GM23248 (cell line): Measurements from ENCODE around the gene RIMS1. TPM values are rescaled to one million over a fixed set of nuclear protein-coding genes. Genes with fewer than 3 reads are reported as not detected.
A peak's percentile ranks its signal among the peaks of the same experiment; 100 is the strongest.

Source experiments
- DNase-seq: peaks from one replicate; pipeline ENCODE4 v3.0.0-alpha.2; 2015
- H2AFZ ChIP-seq: fragments of 200-600 bp; sonication (generic); 2 replicates; pipeline ENCODE4 v1.6.1; 2016; ENCODE audit warnings: antibody characterized with exemption
- H3F3A ChIP-seq: fragments of 200-600 bp; sonication (generic); 2 replicates; pipeline ENCODE4 v1.6.1; 2016; ENCODE audit warnings: mild to moderate bottlenecking, antibody characterized with exemption, mixed run types; ENCODE audit not compliant: insufficient read depth
- H3K27ac ChIP-seq: fragments of 200-600 bp; sonication (generic); 2 replicates; pipeline ENCODE4 v1.5.1; 2016; ENCODE audit warnings: mild to moderate bottlenecking
- H3K27me3 ChIP-seq: fragments of 200-600 bp; sonication (generic); replicated peaks from 2 replicates; pipeline ENCODE4 v1.6.1; 2016; ENCODE audit warnings: mild to moderate bottlenecking; ENCODE audit not compliant: insufficient read depth
- H3K36me3 ChIP-seq: fragments of 200-600 bp; sonication (generic); 2 replicates; pipeline ENCODE4 v1.6.1; 2016; ENCODE audit warnings: low read depth, mild to moderate bottlenecking
- H3K4me1 ChIP-seq: fragments of 200-600 bp; sonication (generic); 2 replicates; pipeline ENCODE4 v1.6.1; 2016; ENCODE audit warnings: mild to moderate bottlenecking; ENCODE audit not compliant: insufficient read depth
- H3K4me2 ChIP-seq: fragments of 200-600 bp; sonication (generic); one replicate; pipeline ENCODE4 v1.6.1; 2016; ENCODE audit warnings: mild to moderate bottlenecking; ENCODE audit not compliant: unreplicated experiment
- H3K4me3 ChIP-seq: fragments of 200-600 bp; sonication (generic); 2 replicates; pipeline ENCODE4 v1.5.1; 2016; ENCODE audit warnings: mild to moderate bottlenecking
- H3K79me2 ChIP-seq: fragments of 200-600 bp; sonication (generic); 2 replicates; pipeline ENCODE4 v1.6.1; 2016; ENCODE audit warnings: mild to moderate bottlenecking; ENCODE audit not compliant: insufficient read depth
- H3K9ac ChIP-seq: fragments of 200-600 bp; sonication (generic); 2 replicates; pipeline ENCODE4 v1.6.1; 2016; ENCODE audit warnings: mild to moderate bottlenecking
- H3K9me2 ChIP-seq: fragments of 200-600 bp; sonication (generic); 2 replicates; pipeline ENCODE4 v1.6.1; 2016; ENCODE audit warnings: mixed run types, mild to moderate bottlenecking, moderate library complexity; ENCODE audit not compliant: insufficient read depth
- H3K9me3 ChIP-seq: fragments of 200-600 bp; sonication (generic); one replicate; pipeline ENCODE4 v1.6.1; 2017; ENCODE audit warnings: low read depth
- H4K20me1 ChIP-seq: fragments of 200-600 bp; sonication (generic); 2 replicates; pipeline ENCODE4 v1.6.0; 2016; ENCODE audit not compliant: insufficient read depth
- EZH2 ChIP-seq: fragments of 200-600 bp; sonication (generic); IDR thresholded peaks from 2 replicates; pipeline ENCODE4 v1.6.1; 2018; ENCODE audit warnings: antibody characterized with exemption, mild to moderate bottlenecking; ENCODE audit not compliant: insufficient read depth, poor library complexity, severe bottlenecking
- EZH2phosphoT487 ChIP-seq: fragments of 200-600 bp; sonication (generic); IDR thresholded peaks from 2 replicates; pipeline ENCODE4 v1.6.1; 2018; ENCODE audit warnings: antibody characterized with exemption, moderate library complexity, mild to moderate bottlenecking, low read depth; ENCODE audit not compliant: insufficient read depth
- WGBS, 2 experiments: methylation state at CpG; one replicate each; pipeline ENCODE4 v1.1.6; 2015 to 2017; ENCODE audit warnings: low lambda C conversion rate in 2 of 2, low coverage in 1 of 2; ENCODE audit errors: missing lambda C conversion rate in 2 of 2; 5-methylcytosine and 5-hydroxymethylcytosine counted together
- in situ Hi-C: fragments of 300-500 bp; cut with MboI; formaldehyde crosslinking; loops from 2 replicates; pipeline ENCODE4 v1.15.0; 2020
- polyA plus RNA-seq: library from polyadenylated mRNA; unstranded; fragments of >200 nt; fragmentation: Nextera tagmentation; extraction: Ambion mirVana; gene quantifications from 2 replicates; pipeline ENCODE4 v1.2.1, GENCODE V29; 2016
- total RNA-seq: library from RNA; depleted of rRNA; stranded (reverse); fragments of >200 nt; shearing (Covaris generic); gene quantifications from 2 replicates; pipeline ENCODE4 v1.2.3, GENCODE V29; 2014

RIMS1 gene
- total and polyA plus RNA-seq, 2 experiments from 2014 or later, result 1.8 to 10.6 TPM

DNA sequence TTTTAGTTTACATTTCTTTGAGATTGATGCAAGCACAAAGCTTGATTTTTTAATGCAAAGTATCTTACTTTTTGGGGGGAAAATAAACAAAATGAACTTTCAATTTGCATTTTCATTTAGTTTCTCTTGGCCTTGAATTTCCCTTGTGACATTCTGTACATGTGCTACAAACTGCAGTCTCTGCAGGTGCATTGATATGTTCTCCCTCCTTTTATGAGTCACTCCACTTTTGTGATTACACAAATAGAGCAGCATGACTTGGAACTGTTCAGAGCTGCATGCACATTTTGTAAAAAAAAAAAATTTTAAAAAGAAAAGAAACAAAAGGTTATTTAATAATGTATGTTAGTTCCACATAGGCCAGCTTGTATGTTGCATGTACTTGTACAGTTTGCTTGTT lies 515.5 kb downstream of the RIMS1 start:
- Histone ChIP-seq H3K9me3 (no peaks in the 10 kb centered on the region), H3K36me3 (no peaks in the 10 kb centered on the region), H3K79me2 (no peaks in the 10 kb centered on the region), H4K20me1 (no peaks in the 10 kb centered on the region), H3K4me2 (no peak overlapping the region), H3K27ac (no peak overlapping the region), H3K9me2 (no peaks in the 10 kb centered on the region), H3K4me3 (no peak overlapping the region), H3K9ac (no peak overlapping the region), H3K4me1 (no peaks in the 10 kb centered on the region), H2AFZ (no peak overlapping the region), H3F3A (no peaks in the 10 kb centered on the region), H3K27me3 (no peaks in the 10 kb centered on the region)
- TF ChIP-seq EZH2, result no peak
- TF ChIP-seq EZH2phosphoT487, result no peak
- in situ Hi-C loops, result no loop called here
- no peak for DNase-seq

DNA sequence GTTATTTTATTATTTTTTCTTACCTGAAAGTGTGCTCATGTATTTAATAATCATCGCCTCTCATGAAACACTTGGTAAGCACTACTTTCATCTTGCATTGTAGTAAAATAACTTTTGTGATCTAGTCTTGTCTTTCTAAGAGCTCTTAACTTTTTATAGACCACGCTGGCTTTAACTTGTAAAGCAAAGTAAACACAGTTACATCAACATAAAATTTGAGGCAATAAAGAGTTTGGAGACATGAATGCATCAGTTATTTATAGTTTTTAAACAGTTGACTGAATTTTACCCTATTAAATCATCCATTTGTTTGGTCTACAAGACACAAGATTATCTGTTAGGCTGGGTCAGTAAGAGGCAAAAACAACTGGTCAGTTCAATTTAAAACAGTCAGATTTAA lies 517.1 kb downstream of the RIMS1 start:
- DNase-seq, result no peak
- Histone ChIP-seq H3K36me3 (no peaks in the 10 kb centered on the region), H3K9ac (no peak overlapping the region), H3K79me2 (no peaks in the 10 kb centered on the region), H3K4me2 (no peak overlapping the region), H3K9me3 (no peaks in the 10 kb centered on the region), H3K9me2 (no peaks in the 10 kb centered on the region), H3F3A (no peaks in the 10 kb centered on the region), H3K4me1 (no peaks in the 10 kb centered on the region), H3K27me3 (no peaks in the 10 kb centered on the region), H3K27ac (no peak overlapping the region), H3K4me3 (no peak overlapping the region), H4K20me1 (no peaks in the 10 kb centered on the region), H2AFZ (no peak overlapping the region)
- TF ChIP-seq EZH2phosphoT487 (no peak), EZH2 (no peak)
- 36 to 43% methylated on average over 2 of the region's 2 CpGs for WGBS, 2 experiments
- in situ Hi-C loops, result no loop called here

DNA sequence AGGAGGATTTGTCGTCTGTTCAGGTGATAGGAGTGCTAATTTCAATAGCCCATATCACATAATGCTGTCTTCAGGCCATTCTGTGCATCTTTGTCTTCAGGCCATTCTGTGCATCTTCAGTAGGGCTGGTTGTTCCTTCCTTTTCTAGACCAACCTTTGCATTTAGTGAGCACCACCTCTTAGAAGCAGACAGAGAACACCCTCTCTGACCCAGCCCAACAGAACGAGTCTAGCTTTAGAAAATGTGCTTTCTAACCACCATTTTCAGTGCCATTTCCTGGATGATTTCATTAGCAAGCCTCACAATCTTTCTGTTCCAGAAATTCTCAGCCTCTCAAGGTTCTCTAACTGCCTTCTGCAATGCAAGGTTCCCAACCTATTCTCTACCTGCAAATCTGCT lies 520.2 kb downstream of the RIMS1 start:
- Histone ChIP-seq H3K4me2 (no peak overlapping the region), H3K9me3 (no peaks in the 10 kb centered on the region), H3K9ac (no peak overlapping the region), H3K9me2 (no peaks in the 10 kb centered on the region), H3F3A (no peaks in the 10 kb centered on the region), H3K79me2 (no peaks in the 10 kb centered on the region), H3K27ac (no peak overlapping the region), H4K20me1 (no peaks in the 10 kb centered on the region), H3K4me1 (0 out of 2 replicates have a peak, but pooled peaks cover 4% of the 10 kb centered on the region), H3K4me3 (no peak overlapping the region), H3K27me3 (no peaks in the 10 kb centered on the region), H3K36me3 (no peaks in the 10 kb centered on the region), H2AFZ (peak overlapping the region; percentile 44; the same call in 1 of the 2 replicates)
- no peak for DNase-seq
- TF ChIP-seq EZH2phosphoT487, result no peak
- no peak for TF ChIP-seq EZH2
- WGBS, 2 experiments, result 18 to 22% methylated on average over 2 of the region's 2 CpGs
- in situ Hi-C loops, result no loop called here

DNA sequence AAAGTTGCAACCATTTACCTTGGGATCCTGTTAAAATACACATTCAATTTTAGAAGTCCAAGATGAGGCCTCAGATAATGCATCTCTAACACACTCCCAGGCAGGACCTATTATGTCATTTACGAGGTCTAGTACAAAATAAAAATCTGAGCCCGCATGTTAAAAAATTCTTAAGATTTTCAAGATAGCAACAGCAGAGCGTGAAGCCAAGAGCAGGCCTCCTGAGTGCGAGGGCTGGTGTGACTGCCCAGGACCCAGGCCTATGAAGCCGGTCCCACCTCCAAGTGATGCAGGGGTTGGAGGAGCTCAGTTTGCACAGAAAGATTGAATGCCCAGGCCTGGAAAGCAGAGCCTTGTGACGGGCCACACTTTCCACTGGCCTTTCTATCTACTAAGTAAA lies 524.4 kb downstream of the RIMS1 start:
- Histone ChIP-seq H3K36me3 (no peaks in the 10 kb centered on the region), H3K27me3 (no peaks in the 10 kb centered on the region), H3K4me2 (no peak overlapping the region), H2AFZ (no peak overlapping the region), H3K9ac (no peak overlapping the region), H3F3A (no peaks in the 10 kb centered on the region), H3K79me2 (no peaks in the 10 kb centered on the region), H3K9me2 (no peaks in the 10 kb centered on the region), H3K9me3 (no peaks in the 10 kb centered on the region), H3K4me1 (peaks cover 19% of the 10 kb centered on the region), H3K27ac (no peak overlapping the region), H3K4me3 (no peak overlapping the region), H4K20me1 (no peaks in the 10 kb centered on the region)
- TF ChIP-seq EZH2phosphoT487 (no peak), EZH2 (no peak)
- in situ Hi-C loops, result loop anchor here (10.0 kb wide), 2 partner anchors 174 to 774 kb away; no protein-coding TSS in a partner anchor
- DNase-seq, result no peak
- WGBS, 2 experiments, result 67 to 76% methylated on average over 6 of the region's 6 CpGs
